HepG2 (cell line): ENCODE results near the gene CDSN. TPM values are rescaled to one million over a fixed set of nuclear protein-coding genes. Genes with fewer than 3 reads are reported as not detected.

Source experiments
- BATF2 ChIP-seq: sonication (generic); formaldehyde crosslinking; IDR thresholded peaks from 2 replicates; pipeline ENCODE4 v1.8.0; 2022; ENCODE audit warnings: mild to moderate bottlenecking, missing genetic modification reagents, moderate library complexity
- FOXM1 ChIP-seq: sonication (generic); formaldehyde crosslinking; IDR thresholded peaks from 2 replicates; pipeline ENCODE4 v1.5.0; 2020; ENCODE audit warnings: missing genetic modification reagents
- GABPB1 ChIP-seq: IDR thresholded peaks from 2 replicates; pipeline ENCODE4 v1.6.1; 2016; ENCODE audit warnings: mild to moderate bottlenecking, missing genetic modification reagents, moderate library complexity, missing compliant biosample characterization
- GATAD1 ChIP-seq: IDR thresholded peaks from 2 replicates; pipeline ENCODE4 v1.6.1; 2016; ENCODE audit warnings: missing genetic modification reagents, missing compliant biosample characterization
- HOXA3 ChIP-seq: sonication (generic); formaldehyde crosslinking; IDR thresholded peaks from 2 replicates; pipeline ENCODE4 v1.5.0; 2020; ENCODE audit warnings: missing genetic modification reagents
- KLF12 ChIP-seq: sonication (generic); formaldehyde crosslinking; IDR thresholded peaks from 2 replicates; pipeline ENCODE4 v1.4.0; 2020; ENCODE audit warnings: missing genetic modification reagents, borderline replicate concordance
- LBX2 ChIP-seq: sonication (generic); formaldehyde crosslinking; IDR thresholded peaks from 2 replicates; pipeline ENCODE4 v1.5.0; 2020; ENCODE audit warnings: missing genetic modification reagents, mild to moderate bottlenecking, borderline replicate concordance
- NAIF1 ChIP-seq: sonication (generic); formaldehyde crosslinking; IDR thresholded peaks from 2 replicates; pipeline ENCODE4 v1.5.0; 2020; ENCODE audit warnings: mild to moderate bottlenecking, missing genetic modification reagents, borderline replicate concordance
- NCOR1 ChIP-seq: fragments of 200-600 bp; sonication (generic); IDR thresholded peaks from 2 replicates; pipeline ENCODE4 v1.7.0; 2017; ENCODE audit warnings: antibody characterized with exemption, low read length, borderline replicate concordance
- PITX1 ChIP-seq: sonication (generic); formaldehyde crosslinking; IDR thresholded peaks from 2 replicates; pipeline ENCODE4 v1.5.1; 2020; ENCODE audit warnings: mild to moderate bottlenecking, missing genetic modification reagents
- PLSCR1 ChIP-seq: sonication (generic); formaldehyde crosslinking; IDR thresholded peaks from 2 replicates; pipeline ENCODE4 v1.5.0; 2020; ENCODE audit warnings: missing genetic modification reagents, mild to moderate bottlenecking, borderline replicate concordance
- UBTF ChIP-seq: sonication (generic); formaldehyde crosslinking; IDR thresholded peaks from 2 replicates; pipeline ENCODE4 v1.4.0; 2020; ENCODE audit warnings: mild to moderate bottlenecking, missing genetic modification reagents
- ZNF430 ChIP-seq: sonication (generic); formaldehyde crosslinking; IDR thresholded peaks from 2 replicates; pipeline ENCODE4 v1.9.0; 2021; ENCODE audit warnings: mild to moderate bottlenecking, missing genetic modification reagents
- ZNF468 ChIP-seq: sonication (generic); formaldehyde crosslinking; IDR thresholded peaks from 2 replicates; pipeline ENCODE4 v1.8.0; 2022; ENCODE audit warnings: mild to moderate bottlenecking, moderate library complexity, missing genetic modification reagents
- ZNF598 ChIP-seq: sonication (generic); formaldehyde crosslinking; IDR thresholded peaks from 2 replicates; pipeline ENCODE4 v1.5.1; 2020; ENCODE audit warnings: mild to moderate bottlenecking, missing genetic modification reagents, borderline replicate concordance
- ZNF616 ChIP-seq: sonication (generic); formaldehyde crosslinking; IDR thresholded peaks from 2 replicates; pipeline ENCODE4 v1.5.0; 2020; ENCODE audit warnings: low read depth, mild to moderate bottlenecking, missing genetic modification reagents
- ZNF784 ChIP-seq: sonication (generic); formaldehyde crosslinking; IDR thresholded peaks from 2 replicates; pipeline ENCODE4 v1.5.1; 2020; ENCODE audit warnings: missing genetic modification reagents, mild to moderate bottlenecking, borderline replicate concordance
- ZNF878 ChIP-seq: sonication (generic); formaldehyde crosslinking; IDR thresholded peaks from 2 replicates; pipeline ENCODE4 v1.8.1; 2023; ENCODE audit warnings: mild to moderate bottlenecking, missing genetic modification reagents, moderate library complexity
- ZNF883 ChIP-seq: sonication (generic); formaldehyde crosslinking; IDR thresholded peaks from 2 replicates; pipeline ENCODE4 v1.5.1; 2020; ENCODE audit warnings: mild to moderate bottlenecking, missing genetic modification reagents; ENCODE audit errors: not compliant biosample characterization
- ZXDC ChIP-seq: sonication (generic); formaldehyde crosslinking; IDR thresholded peaks from 2 replicates; pipeline ENCODE4 v1.5.0; 2020; ENCODE audit warnings: mild to moderate bottlenecking, missing genetic modification reagents
- polyA plus RNA-seq, 8 experiments: library from polyadenylated mRNA; depleted of rRNA in 3 of 8; stranded (reverse) in 7 of 8; unstranded in 1 of 8; fragments of >200 nt; fragmentation: Illumina TruSeq in 4 of 8; extraction: Trizol in 4 of 8; gene quantifications; 2 replicates each; pipeline versions ENCODE4 v1.2.1 to v1.2.3, GENCODE V29; 2011 to 2016; ENCODE audit warnings: low read depth in 4 of 8, missing spikeins in 1 of 8, mixed read lengths in 1 of 8; ENCODE audit not compliant: insufficient read depth in 1 of 8
- total RNA-seq, 5 experiments: library from RNA; depleted of rRNA; stranded (reverse); fragments of >200 nt; fragmentation: Illumina TruSeq; extraction: Trizol; gene quantifications; 2 replicates each; pipeline ENCODE4 v1.2.3, GENCODE V29; 2016; ENCODE audit warnings: low read depth in 1 of 5

CDSN gene
- total and polyA plus RNA-seq, 2 of the 13 experiments (the other 11 are each of a cell fraction or from before 2014, with no cell fraction given): not detected

GRCh38 chr6:31158140-31158862 is 38.1 kb upstream of the CDSN start, which contains the start of gene TCF19 (continued):
- TF ChIP-seq ZXDC (CRISPR knock-in tag) (0 out of 2 replicates have a peak, but pooled peaks have one; percentile 51), ZNF878 (CRISPR knock-in tag) (peak; percentile 99), FOXM1 (no peak), LBX2 (CRISPR knock-in tag) (0 out of 2 replicates have a peak, but pooled peaks have one; percentile 5), KLF12 (no peak), NAIF1 (CRISPR knock-in tag) (peak; percentile 56; the same call in 1 of the 2 replicates), ZNF616 (CRISPR knock-in tag) (no peak), GATAD1 (CRISPR knock-in tag) (peak; percentile 68), BATF2 (peak; percentile 49), PITX1 (CRISPR knock-in tag) (no peak; the same call in 1 of the 2 replicates), UBTF (CRISPR knock-in tag) (peak; percentile 54; the same call in 1 of the 2 replicates), ZNF598 (CRISPR knock-in tag) (peak; percentile 76; the same call in 1 of the 2 replicates), PLSCR1 (CRISPR knock-in tag) (no peak), GABPB1 (CRISPR knock-in tag) (peak; percentile 82), ZNF430 (CRISPR knock-in tag) (no peak), ZNF883 (CRISPR knock-in tag) (peak; percentile 30), ZNF468 (CRISPR knock-in tag) (0 out of 2 replicates have a peak, but pooled peaks have one; percentile 57), NCOR1 (peak; percentile 76; the same call in 1 of the 2 replicates), ZNF784 (CRISPR knock-in tag) (peak; percentile 55; the same call in 1 of the 2 replicates), HOXA3 (CRISPR knock-in tag) (no peak; the same call in 1 of the 2 replicates)
